ENCODE results near the gene ZNF524.

ZNF524 gene

DNA sequence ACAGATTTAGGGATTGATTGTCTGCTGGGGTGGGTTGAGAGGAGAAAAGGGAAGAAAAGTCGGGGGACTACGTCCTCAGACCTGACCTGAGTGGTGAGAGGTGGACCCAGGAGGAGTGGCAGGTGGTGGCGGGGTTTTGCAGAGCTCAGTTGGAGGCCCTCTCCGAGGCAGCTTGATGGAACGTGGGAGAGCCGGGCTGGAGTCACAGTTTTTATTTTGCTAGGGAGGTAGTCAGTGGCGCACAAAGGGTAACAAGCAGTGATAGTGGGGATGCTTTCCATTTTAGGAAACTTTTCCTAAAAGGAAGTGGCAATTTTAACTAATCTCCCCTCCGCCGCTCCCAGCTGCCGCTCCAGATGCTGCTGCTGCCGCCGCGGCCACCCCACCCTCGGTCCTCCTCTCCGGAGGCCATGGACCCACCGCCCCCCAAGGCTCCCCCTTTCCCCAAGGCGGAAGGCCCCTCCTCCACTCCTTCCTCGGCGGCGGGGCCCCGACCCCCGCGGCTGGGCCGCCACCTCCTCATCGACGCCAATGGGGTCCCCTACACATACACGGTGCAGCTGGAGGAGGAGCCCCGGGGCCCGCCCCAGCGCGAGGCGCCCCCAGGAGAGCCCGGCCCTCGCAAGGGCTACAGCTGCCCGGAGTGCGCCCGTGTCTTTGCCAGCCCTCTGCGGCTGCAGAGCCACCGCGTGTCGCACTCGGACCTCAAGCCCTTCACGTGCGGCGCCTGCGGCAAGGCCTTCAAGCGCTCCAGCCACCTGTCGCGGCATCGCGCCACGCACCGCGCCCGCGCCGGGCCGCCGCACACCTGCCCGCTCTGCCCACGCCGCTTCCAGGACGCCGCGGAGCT is 42.3 kb downstream of the ZNF524 start:
- no peak for DNase-seq (ENCODE audit: low spot score)

DNA sequence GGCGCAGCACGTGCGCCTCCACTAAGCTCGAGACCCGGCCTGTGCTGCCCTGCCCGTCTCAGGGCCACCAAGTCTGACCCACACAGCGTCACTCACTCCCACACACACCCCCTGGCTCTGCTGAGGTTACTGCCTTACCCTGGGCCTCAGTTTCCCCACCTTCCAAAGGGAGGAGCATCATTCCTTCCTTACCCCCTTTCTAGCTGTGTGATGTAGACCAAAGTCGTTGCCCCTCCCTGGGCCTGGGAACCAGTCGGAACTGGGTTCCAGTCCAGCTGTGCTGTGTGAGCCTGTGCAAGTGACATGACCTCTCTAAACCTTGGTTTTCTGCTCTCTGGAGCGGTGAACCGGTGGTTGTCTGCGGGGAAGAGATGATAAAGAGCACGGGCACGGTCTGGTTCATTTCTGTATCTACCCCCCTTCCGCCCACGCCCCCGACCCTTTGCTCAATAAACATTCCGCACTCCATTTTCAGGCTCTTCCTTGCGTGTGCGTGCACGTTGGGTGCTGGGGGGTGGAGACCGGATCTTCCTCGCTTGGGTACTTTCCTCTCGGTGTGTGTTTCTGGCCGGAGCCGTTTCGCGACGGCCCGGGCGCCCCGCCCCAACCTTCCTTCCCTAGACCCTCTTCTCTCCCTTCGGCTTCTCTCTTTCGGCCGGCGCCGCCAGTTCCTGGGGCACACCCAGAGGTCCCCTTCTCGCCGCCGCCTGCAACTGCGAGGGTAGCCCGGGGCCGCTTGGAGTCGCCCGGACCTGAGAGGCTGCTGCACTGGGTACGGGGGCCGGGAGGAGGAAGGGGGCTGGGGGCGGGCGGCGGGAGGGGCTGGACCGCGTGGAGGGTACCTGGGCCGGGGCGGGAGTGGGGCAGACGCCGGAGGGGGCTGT is 43.2 kb downstream of the ZNF524 start, which contains the start of gene ZNF581:
Gene ZNF581, plus strand, starts transcription at position 647 of the 884 bp plus-strand sequence. CDS start 923 bp downstream, outside the sequence.
- DNase-seq (ENCODE audit: low spot score), result peak; percentile 72

GRCh38 chr19:55643887-55644176 is 43.7 kb downstream of the ZNF524 start:
- no peak for DNase-seq (ENCODE audit: low spot score)

DNA sequence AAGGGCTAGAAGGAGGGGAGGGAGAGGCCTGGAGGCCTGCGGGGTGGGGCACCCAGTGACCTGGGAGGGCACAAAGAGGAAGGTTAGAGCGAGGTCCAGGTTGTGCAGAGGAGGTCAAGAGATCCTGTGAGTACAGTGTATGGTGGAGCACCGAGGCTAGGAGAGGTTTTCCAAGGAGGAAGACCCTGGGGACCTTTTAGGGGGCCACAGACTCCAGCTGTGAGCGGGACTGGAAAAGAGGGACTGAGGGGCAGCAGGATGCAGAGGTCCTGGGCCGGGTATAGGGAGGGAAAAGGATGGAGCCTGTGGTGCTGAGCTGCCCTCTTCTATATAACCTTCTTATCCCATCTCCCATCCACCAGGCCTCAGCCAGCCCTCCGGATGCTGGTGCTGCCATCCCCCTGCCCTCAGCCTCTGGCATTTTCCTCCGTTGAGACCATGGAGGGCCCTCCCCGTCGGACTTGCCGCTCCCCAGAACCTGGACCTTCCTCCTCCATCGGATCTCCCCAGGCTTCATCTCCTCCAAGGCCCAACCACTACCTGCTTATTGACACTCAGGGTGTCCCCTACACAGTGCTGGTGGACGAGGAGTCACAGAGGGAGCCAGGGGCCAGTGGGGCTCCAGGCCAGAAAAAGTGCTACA is 44.2 kb downstream of the ZNF524 start:
- DNase-seq (ENCODE audit: low spot score), result no peak

GRCh38 chr19:55644842-55645511 is 44.9 kb downstream of the ZNF524 start:
- DNase-seq (ENCODE audit: low spot score), result no peak

DNA sequence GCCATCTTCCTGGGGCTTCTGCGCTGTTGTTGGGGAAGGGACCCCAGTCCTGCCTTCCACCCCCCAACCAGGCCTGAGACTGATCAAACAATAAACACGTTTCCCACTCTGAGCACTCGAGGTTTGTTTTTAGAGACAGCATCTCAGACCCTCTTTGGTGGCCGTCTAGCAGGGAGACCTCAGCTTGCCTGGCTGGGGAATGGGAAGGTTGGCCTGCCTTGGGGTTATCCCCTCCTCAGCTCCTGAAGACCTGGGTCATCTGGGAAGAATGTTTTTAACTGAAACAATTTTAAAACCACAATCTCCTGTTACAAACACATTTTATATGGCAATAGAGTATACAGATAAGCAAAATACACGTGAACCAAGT is 45.4 kb downstream of the ZNF524 start:
- no peak for DNase-seq (ENCODE audit: low spot score)

GRCh38 chr19:55646889-55647731 is 47.0 kb downstream of the ZNF524 start:
- no peak for DNase-seq (ENCODE audit: low spot score)

DNA sequence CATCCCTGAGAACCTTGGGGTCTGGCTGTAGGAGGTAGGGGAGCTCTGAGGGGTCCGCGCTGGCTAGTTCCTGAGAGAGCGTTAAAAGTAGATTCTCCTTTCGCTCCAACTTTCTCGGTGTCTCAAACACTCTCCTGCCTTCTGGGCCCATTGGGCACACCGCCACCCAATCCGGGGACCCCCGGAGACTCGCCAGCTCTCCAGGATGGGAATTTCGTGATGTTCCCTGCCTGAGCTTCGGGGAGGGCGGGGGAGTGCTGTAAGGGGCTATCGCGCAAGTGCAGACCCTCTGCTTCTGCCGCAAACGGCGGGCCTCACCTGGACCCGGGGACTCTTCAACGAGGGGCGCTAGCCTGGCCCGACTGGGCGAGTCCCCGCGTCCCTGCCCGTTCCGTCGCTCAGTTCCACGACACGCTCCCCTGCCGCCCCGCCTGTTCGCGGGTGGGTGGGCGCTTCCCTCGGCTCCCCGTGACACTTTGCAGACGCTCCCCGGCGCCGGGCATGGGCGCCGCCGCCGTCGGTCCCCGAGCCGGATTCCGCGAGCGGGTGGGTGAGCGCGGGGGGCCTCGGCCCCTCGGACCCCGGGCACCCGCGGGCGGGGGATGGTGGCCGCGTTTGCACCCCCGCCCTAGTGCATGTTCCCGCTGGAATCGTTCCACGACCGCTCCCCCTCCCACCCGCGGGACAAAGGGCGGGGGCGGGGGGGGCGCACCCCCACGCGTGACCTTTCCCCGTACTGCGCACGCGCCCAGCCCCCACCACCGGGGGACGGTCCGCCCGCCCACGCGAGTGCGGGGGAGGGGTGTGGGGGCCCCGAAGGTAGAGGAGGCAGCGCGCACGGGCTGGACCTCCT is 47.9 kb downstream of the ZNF524 start, which contains the start of gene CCDC106:
Gene CCDC106, plus strand, starts transcription at position 481 of the 853 bp plus-strand sequence. CDS start 835 bp downstream, outside the sequence.
- no peak for DNase-seq (ENCODE audit: low spot score)

- DNase-seq (ENCODE audit: low spot score), result no peak
Observed at GRCh38 chr19:55648585-55649267, 48.6 kb downstream of the ZNF524 start.

- DNase-seq (ENCODE audit: low spot score), result no peak
Observed at GRCh38 chr19:55649268-55650125, 49.4 kb downstream of the ZNF524 start.

GRCh38 chr19:55650126-55650557 is 50.1 kb downstream of the ZNF524 start:
- DNase-seq (ENCODE audit: low spot score), result no peak

- no peak for DNase-seq (ENCODE audit: low spot score)
Observed at GRCh38 chr19:55650602-55651230, 50.6 kb downstream of the ZNF524 start.

- no peak for DNase-seq (ENCODE audit: low spot score)
Observed at GRCh38 chr19:55651236-55651635, 51.1 kb downstream of the ZNF524 start.

GRCh38 chr19:55652311-55653128 is 52.4 kb downstream of the ZNF524 start:
- no peak for DNase-seq (ENCODE audit: low spot score)

All from COLO829 (cell line).